GM18909 (cell line): ENCODE measurements around the gene FZD4.
"Not testable (repeated sequence)": the region's sequence is repeated elsewhere in the genome, so short reads cannot be mapped to it uniquely, and the experiment has no call there.

Experiments
- ATAC-seq: cut with Tn5 transposase; IDR thresholded peaks from one replicate; pipeline ENCODE4 v1.9.1; 2021; ENCODE audit warnings: mild to moderate bottlenecking; ENCODE audit not compliant: unreplicated experiment, poor library complexity

The FZD4 gene

GRCh38 chr11:86938900-86939880 is 16.0 kb downstream of the FZD4 start:
- ATAC-seq, result peak; percentile 67

GRCh38 chr11:86938203-86938899 is 16.8 kb downstream of the FZD4 start:
- ATAC-seq, result no peak

- ATAC-seq, result not testable (repeated sequence)
Measured at GRCh38 chr11:86937193-86937806, 17.9 kb downstream of the FZD4 start.

GRCh38 chr11:86934926-86935579 is 20.1 kb downstream of the FZD4 start:
- ATAC-seq, result no peak

- no peak for ATAC-seq
Measured at GRCh38 chr11:86934582-86934900, 20.7 kb downstream of the FZD4 start.

GRCh38 chr11:86933891-86934581 is 21.2 kb downstream of the FZD4 start:
- no peak for ATAC-seq

- no peak for ATAC-seq
Measured at GRCh38 chr11:86932924-86933875, 22.0 kb downstream of the FZD4 start.

- ATAC-seq, result no peak
Measured at GRCh38 chr11:86932259-86932585, 23.0 kb downstream of the FZD4 start.

- ATAC-seq, result no peak
Measured at GRCh38 chr11:86931548-86932258, 23.5 kb downstream of the FZD4 start.

- no peak for ATAC-seq
Measured at GRCh38 chr11:86930957-86931547, 24.1 kb downstream of the FZD4 start.

GRCh38 chr11:86926975-86927374 is 28.2 kb downstream of the FZD4 start:
- ATAC-seq, result no peak

GRCh38 chr11:86923999-86924766 is 31.0 kb downstream of the FZD4 start:
- no peak for ATAC-seq

- no peak for ATAC-seq
Measured at GRCh38 chr11:86922225-86922624, 33.0 kb downstream of the FZD4 start.

- ATAC-seq, result no peak
Measured at GRCh38 chr11:86919557-86920210, 35.5 kb downstream of the FZD4 start.

- ATAC-seq, result no peak
Measured at GRCh38 chr11:86918973-86919372, 36.2 kb downstream of the FZD4 start.

GRCh38 chr11:86918496-86918895 is 36.7 kb downstream of the FZD4 start:
- ATAC-seq, result no peak

GRCh38 chr11:86917589-86917988 is 37.6 kb downstream of the FZD4 start:
- no peak for ATAC-seq
